ENCODE data around the gene TFF1.

- TF ChIP-seq, protein P1, sequence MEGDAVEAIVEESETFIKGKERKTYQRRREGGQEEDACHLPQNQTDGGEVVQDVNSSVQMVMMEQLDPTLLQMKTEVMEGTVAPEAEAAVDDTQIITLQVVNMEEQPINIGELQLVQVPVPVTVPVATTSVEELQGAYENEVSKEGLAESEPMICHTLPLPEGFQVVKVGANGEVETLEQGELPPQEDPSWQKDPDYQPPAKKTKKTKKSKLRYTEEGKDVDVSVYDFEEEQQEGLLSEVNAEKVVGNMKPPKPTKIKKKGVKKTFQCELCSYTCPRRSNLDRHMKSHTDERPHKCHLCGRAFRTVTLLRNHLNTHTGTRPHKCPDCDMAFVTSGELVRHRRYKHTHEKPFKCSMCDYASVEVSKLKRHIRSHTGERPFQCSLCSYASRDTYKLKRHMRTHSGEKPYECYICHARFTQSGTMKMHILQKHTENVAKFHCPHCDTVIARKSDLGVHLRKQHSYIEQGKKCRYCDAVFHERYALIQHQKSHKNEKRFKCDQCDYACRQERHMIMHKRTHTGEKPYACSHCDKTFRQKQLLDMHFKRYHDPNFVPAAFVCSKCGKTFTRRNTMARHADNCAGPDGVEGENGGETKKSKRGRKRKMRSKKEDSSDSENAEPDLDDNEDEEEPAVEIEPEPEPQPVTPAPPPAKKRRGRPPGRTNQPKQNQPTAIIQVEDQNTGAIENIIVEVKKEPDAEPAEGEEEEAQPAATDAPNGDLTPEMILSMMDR (IDR thresholded peaks at IDR 0.05; ENCODE audit: borderline replicate concordance, extremely low read depth, low read length, poor library complexity, severe bottlenecking) = no peak
- no peak for TF ChIP-seq EZH2 (IDR thresholded peaks at IDR 0.05; ENCODE audit: borderline replicate concordance, low read depth, low read length, severe bottlenecking)
Measured at GRCh38 chr21:42362198-42362597, 4.1 kb downstream of the TFF1 start.
